Amniotic stem cell (primary cell): Measurements from ENCODE around the gene GPRIN3.
"Not testable (repeated sequence)": the region's sequence is repeated elsewhere in the genome, so short reads cannot be mapped to it uniquely, and the experiment has no call there.

Experiments
- DNase-seq: peaks from one replicate; lab custom pipeline; 2025; lab: John Stamatoyannopoulos, UW

Gene GPRIN3

DNA sequence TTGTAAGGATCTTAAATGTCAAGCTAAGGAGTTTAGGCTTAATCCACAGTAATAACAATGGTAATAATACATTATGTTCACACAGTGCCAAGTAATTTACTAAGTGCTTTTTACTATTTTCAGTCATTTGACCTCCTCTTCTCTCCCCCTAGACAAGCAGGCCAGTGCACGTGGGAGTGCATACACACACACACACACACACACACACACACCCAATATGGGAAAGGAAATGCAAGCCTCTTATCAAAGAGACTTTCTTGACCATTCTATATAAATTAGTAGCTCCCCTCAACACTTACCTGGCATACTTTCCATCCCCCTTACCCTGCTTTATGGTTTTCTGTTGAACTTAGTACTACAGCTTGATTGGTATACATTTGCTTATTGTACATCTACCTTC lies 3.8 kb upstream of the GPRIN3 start:
- no peak for DNase-seq

DNA sequence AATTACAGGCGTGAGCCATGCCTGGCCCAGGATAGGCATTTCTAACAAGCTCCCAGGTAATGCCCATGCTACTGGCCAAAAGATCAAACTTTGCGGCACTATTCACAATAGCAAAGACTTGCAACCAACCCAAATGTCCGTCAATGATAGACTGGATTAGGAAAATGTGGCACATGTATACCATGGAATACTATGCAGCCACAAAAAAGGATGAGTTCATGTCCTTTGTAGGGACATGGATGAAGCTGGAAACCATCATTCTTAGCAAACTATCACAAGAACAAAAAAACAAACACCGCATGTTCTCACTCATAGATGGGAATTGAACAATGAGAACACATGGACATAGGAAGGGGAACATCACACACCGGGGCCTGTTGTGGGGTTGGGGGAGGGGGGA lies 1.6 kb upstream of the GPRIN3 start:
- not testable (repeated sequence) for DNase-seq

DNA sequence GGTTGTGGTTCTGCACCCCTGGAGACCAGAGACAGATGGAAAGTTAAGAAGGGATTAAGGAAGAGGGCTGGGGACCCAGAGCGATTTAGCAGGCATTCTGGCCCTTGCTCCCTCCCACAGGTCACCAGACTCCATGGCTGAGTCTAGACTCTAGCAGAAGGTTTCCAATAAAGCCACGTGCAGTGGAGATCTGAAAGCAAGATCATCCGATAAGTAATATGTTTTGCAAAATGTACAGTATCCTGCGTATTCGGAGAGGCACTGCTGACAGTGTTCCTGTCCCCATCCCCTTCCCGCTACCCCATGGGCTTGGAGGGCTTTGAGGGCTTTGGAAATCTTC lies 531 bp upstream of the GPRIN3 start:
- DNase-seq: no peak

DNA sequence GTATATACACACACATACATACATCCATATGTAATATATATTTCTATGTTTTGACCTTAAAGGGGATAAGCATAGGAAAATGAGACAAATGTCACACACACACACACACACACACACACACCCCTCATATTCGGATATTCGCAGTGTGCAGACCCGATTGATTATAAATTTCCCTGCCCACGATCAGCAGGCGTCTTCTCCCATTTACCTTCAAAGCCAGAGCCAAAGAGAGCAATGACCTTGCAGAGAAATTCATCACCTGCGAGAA lies 488 bp downstream of the GPRIN3 start:
- DNase-seq: no peak

DNA sequence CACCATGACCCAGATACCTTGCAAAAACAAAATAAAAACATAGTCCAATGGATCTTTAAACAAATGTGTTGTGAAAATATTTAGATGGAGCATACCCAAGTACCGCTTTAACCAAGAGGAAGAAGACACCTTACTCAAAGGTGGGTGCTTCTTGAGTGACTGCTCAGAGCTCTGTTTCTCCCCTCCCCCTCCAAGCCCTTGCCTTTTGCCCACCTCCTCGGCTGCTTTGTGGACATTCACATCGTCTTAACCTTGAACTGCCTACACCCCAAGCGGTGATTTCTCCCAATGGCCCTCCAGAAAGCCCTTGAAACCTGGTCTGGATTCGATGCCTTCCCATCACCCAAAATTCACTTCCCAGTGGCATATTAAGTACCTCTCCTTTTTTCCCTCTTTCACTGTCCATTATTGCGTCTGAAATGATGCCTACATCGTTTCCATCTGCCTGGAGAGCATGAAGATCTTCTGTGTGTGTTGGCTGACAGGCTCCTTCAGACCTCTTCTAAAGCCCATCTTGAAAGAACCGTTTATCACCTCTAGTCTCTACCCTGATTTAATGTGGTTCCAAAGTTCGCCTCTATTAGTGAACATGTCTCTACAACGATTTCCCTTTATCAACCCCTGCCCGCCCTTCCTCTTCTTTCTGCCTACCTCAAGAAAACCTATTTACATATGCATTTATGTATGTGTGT lies 968 bp downstream of the GPRIN3 start:
- DNase-seq: no peak

DNA sequence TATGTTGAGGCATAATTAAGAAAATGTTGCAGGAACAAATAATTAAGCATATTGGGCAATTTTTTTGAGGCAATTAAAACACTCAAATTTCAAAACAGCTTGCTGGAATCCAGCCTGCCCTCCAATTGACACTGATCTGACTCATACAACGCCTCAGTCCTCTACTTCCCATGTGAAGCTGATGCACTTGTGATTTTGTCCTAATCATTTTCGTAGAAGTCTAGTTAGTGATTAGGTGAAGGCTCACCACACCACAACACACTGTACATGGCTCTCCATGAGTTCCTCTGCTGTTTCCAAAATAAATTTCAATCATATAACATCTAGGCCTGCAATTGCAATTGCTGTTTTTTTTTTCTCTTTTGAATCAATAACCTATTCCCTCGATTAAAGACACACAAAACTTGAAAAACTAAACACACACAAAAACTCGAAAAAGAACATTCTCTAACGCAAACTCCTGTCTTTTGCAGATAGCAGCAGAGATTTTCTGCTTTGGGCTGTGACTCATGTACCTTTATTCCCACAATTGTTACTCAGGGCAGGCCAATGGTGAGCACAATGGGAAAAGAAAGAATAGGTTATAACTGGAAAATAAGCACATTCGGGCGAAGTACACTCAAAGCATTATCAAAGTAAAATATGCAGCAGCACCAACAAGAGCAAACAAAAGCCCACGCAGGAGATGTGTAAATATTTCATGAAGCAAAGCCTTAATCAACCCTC lies 1.7 kb downstream of the GPRIN3 start:
- no peak for DNase-seq

DNA sequence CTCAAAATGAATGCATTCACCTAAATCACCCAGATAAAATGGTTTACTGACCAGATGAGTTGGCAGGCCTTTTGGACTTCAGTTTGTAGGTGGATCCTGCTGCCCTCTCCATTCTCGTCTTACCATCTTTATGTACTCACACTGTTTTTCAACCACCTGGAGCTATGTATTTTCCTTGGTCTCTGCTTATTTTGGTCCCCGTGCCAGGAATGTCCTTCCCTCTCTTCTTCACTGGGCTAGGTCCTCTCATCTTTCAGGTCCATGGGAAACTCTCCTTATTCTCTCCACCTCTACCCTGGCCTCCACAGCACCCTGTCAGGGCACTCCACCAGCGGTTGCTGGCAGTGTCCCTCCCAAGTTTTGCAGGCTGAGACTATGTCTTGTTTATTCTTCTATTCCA lies 2.6 kb downstream of the GPRIN3 start:
- DNase-seq: no peak

DNA sequence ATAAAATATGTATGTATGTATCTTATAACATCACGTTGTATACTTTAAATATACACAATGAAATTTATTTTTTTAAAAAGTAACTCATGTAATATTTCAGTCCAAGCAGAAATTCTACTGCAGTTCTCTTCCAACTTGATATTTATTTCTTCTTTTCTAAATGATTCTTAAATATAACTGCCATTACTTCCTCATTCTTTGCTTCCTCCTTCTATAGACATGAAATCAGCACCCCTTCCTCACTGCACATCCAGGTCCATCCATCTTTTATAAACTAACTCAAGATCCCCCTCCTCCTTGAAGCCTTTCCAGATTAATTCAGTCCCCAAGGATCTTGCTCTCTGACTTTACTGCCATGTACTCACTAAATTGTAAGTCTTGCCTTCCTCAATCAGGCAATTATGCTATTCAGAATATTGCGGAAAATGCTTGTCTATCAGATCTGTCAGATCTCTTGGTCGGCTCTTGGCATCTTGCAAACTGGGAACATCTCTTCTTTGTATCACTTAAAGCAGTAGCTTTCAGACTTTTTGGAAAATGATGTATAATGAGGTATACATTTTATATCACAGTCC lies 3.7 kb downstream of the GPRIN3 start:
- no peak for DNase-seq

DNA sequence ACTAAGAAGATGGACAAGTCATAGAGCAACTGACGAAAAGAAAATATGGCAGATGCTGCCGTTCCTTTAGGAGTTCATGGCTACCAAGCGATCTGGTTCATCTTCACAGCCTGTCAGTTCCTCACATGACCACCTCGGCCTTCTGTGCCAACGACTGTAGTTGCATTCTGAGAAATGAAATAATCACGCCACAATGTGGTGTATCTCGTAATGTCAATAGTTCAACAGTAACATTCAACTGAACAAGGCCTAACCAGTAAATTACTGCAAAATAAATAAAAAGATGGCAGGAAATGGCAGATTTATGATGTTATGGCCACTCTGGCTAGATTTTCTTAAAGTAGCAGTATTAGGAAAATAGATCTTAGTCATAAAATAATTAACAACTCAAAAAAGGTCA lies 4.4 kb downstream of the GPRIN3 start:
- DNase-seq: no peak

DNA sequence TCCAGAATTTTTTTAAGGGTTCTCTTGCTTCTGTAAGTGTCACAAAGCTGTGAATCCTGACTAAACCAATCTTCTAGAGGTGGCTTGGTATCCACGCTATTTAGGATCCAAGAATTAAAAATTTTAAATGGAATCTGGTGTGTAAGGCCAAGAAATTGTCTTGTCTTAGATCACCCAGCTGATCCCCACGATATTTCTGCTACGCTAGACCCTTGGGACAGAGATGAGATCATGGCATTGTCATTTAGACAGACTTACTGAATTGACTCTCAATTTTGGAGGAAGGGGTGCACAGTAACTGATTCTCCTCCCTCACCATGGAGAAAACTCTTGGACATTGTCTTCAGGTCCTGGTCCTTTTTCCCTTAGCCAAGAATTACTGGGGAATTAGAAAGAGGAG lies 5.7 kb downstream of the GPRIN3 start:
- no peak for DNase-seq

DNA sequence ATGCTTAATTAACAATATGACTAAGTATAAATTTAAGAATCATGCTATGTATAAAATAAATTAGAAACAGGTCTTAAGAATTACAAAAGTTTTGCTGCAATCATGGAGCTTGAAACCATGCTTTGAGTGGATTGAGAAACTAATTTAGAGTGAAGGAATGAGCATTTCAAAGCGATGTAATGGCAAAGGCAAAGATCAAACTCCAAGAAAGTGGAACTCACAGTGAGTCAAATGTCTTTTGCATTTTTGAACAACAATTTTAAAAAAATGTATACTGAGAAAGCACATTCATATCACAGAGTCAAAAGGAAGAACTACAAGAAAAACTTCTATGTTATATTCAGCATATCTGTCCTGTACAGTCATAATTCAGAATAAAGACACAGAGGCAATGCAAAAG lies 6.6 kb downstream of the GPRIN3 start:
- DNase-seq: no peak

DNA sequence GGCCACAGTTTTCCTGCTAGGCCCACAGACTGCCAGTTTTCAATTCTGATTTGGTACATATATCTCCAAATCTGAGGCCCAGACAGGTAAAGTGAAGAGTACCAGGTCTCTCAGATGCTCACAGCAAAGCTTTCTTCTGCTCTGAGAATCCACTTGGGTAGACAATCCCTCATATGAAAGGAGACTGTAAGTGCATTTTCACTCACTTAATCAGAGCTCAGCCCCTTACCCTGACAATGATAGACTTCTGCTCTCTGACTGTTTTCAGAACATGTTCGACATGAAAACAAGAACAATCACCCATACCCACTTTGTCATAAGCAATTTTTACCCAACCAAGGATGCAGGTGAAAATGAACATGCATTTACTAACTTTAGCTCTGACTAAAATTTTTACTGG lies 7.1 kb downstream of the GPRIN3 start:
- DNase-seq: no peak

DNA sequence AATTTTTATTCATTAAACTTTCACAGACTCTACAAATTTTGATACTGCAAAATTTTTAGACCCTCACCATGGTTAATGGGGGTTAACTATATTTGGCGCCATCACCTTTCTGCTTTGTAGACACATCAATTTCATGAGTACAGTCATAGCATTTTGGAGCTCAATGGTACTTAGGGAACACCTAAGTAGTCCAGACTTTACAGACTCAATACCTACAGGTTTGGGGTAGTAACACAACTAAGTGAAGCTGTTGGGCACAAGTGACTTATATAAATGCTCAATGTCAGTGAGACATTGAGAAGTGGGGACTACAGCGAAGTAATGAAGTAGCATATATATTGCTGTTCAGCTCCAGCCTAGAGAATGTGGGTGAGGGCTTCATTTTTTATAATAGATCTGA lies 7.5 kb downstream of the GPRIN3 start:
- DNase-seq: no peak

DNA sequence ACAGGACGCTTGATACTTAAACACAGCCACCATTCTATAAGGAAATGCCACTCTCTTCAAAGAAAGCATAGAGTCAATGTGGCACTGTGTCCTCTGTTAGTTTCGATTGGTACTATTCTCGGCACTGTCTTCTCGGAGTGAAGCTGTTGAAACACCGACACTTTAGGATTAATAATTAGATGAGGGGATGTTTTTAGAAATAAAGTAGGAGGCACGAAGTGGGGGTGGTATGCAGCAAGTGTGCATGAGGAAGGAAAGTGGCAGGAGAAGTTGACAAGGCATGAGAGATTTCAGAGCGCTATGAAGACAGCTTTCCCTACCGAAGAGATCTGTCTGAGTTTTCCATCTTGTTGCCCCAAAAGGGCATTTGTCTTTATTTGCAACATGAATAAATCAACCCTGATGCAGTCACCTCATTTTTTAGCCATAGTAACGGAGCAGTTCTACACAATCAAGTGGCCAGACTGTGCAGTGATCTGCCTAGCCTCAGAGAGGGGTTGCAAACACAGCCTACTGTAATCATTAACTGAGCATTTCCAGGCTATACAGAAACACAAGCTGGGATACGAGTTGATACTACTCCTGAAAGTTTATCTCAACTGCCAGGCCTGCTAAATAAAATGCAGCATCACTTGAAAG lies 8.3 kb downstream of the GPRIN3 start:
- DNase-seq: no peak

DNA sequence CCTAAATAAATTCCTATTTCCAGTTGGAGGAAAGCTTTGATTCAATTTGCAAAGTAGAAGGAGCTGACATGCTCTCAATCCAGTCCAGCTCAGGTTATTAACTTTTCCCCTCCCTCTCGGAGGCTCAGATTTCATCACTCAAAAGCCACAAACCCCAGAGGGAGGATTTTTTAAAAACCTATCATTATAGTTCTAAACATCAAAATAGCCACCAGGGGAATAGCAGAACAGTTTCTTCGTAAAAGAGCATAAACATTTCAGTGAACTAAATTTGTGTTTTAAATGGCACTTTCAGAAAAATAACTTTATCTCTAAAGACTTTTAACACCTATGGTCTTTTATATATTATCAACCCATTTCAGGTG lies 8.8 kb downstream of the GPRIN3 start:
- DNase-seq: no peak

DNA sequence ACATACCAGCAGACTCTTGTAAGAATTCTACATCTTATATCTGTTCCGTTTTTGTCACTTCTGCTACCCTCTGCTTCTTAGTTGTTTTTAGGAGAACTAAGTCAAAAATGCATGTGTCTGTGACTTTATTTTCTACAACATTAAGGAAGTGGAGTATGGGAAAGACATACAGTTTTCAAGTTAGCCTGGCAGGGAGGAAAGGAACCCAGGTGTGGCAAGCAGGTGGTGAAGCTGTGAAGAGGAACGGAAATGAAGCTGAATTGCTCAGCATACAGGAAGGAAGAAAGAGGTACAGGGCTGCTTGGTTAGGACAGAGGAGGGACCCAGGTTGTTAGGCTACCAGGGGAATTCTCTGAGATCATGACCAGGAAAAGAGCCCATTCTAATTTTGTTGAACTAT lies 9.4 kb downstream of the GPRIN3 start:
- no peak for DNase-seq

DNA sequence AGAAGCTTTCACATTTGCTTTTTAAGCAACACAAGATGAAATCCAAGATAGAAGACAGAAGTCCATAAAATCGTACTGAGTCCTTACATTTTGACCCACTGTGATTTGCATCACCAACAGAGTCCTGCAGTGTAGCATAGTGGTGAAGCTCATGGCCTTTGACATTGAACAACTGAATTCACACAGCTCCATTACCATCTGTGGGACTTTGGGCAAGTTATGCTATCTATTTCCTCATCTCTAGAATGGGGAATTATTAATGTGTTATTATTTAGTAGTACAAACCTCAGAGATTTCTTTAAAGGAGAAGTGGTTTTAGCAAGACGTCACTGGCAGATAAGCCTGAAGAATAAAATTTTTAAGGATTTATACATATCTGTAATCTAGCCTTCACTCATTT lies 10.7 kb downstream of the GPRIN3 start:
- DNase-seq: no peak

DNA sequence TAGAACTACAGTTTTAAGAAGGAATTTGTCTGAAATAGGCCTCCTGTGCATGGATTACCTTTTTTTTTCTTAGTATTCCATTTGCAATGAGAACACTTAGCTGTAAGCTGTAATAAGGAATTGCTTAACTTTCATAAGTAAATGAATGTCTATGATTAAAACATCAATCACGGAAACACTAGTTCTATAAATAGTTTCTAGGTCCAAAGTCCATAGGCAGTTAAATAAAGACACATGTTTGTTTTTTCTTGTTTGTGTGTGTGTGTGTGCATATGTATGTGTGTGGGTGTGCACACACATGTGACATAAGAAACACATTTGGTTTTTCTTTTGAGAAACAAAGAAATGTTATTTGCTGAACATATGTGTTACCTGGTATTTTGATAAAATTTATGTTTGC lies 11.2 kb downstream of the GPRIN3 start:
- DNase-seq: no peak

DNA sequence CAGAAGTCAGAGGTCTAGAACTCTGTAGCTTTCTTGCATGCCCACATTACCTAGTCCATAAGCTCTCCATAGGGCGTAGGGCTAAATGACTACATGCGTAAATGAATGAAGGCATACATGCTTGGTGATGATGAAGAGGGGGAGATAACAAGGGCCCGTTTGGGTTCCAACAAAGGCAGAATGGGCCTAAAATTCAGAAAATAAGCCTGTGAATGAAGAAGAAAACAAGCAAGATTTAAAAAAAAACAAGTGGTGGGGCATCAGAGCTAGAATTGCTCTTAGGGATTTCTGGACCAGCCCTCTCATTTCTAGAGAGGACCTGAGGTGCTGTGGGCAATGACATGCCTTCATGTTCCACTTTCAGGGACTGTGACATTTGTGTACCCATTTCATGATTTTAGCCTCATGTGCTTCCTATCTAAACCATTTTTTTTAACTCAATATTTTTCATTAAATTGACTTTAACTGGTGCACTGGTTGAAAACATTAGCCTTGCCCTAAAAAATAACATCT lies 12.1 kb downstream of the GPRIN3 start:
- no peak for DNase-seq

DNA sequence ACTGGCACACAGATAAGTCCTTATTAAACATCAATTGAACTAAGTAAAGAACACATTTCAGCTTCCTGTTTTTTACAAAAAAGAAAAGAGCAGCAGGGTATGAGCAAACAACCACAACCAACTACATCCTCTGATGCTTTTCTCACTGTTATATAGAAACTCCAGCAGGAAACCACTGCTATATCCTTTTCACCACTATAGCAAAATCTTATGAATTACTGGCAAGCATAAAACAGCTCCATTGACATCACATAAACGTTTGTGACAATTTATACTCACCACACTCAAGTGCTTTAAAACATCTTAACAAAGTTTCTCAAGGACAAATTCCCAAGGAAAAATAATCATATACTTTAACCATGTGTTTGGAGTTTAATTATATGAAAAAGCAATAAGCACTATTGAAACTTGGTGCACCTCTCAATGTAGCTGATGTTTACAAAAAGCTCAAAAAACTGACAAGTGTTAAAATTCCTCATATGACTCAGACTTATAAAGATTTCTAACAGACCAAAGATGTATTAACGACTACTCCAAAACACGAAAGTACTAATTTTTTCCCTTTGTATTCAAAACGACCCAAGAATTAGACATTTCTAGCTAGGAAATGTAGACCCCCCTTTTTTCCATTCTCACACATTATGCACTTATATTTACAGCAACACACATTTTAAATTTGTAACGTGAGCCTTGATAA lies 12.9 kb downstream of the GPRIN3 start:
- DNase-seq: no peak

DNA sequence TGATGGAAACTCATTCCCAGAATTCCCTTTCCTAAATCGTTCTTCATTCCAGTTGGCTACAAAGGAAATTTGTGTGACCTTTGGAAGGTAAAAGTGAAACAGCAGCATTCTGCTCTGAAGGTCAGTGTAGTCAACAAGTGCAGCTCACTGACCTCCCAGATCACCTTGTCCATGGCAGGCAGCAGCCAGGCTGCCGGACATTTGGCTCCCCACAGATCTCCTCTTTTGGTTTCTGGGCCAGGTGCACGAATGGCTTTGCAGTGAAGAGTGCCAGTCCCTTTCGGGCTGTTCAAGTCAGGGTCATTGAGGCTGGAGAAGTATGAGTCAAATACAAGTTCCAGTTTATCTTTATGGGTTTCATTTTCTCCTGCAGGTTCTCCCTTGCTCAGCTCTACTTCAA lies 14.3 kb downstream of the GPRIN3 start:
- DNase-seq: no peak

DNA sequence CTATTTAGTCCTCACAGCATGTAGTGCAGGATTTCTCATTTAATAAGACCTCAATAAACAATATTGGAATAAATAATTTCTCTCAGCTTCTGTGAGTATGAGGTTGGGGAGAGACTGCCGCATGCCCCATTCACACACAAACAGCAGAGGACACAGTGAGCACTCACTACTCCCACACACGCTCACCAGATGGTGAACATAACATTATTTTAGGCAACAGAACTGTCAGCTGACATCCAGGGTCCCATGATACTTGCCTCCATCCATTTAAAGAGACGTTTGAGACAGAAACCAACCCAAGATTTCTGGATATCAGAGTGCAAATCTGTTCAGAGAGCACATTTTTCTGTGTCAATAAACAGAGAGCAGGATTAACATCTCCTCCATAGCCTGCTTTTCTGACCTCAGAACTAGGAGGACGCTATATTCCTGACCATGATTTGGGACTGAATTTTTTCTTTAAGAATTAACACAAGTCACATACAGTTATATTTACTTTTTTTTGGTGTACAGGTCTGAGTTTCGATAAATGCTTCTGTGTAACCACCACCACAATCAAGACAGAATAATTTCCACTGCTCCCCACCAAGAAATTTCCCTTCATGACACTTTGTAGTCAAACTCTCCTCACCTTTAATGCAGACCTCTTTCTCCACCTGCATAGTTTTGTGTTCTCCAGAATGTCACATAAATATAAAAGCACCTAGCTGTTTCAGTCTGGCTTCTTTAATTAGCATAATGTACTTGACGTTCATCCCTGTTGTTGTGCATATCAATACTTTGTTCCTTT lies 16.7 kb downstream of the GPRIN3 start:
- no peak for DNase-seq
